ENCODE data around the gene LILRB5.
"Not testable (repeated sequence)": the region's sequence is repeated elsewhere in the genome, so short reads cannot be mapped to it uniquely, and the experiment has no call there.

LILRB5 gene

GRCh38 chr19:54274516-54274915 is 17.4 kb upstream of the LILRB5 start:
- DNase-seq, result not testable (repeated sequence)

GRCh38 chr19:54273821-54274220 is 16.7 kb upstream of the LILRB5 start:
- no peak for DNase-seq

- not testable (repeated sequence) for DNase-seq
Observed at GRCh38 chr19:54272181-54272580, 15.1 kb upstream of the LILRB5 start.

GRCh38 chr19:54271587-54271986 is 14.5 kb upstream of the LILRB5 start:
- DNase-seq, result not testable (repeated sequence)

GRCh38 chr19:54271106-54271505 is 14.0 kb upstream of the LILRB5 start:
- no peak for DNase-seq

GRCh38 chr19:54268936-54269335 is 11.9 kb upstream of the LILRB5 start:
- DNase-seq, result no peak

GRCh38 chr19:54266133-54266532 is 9.1 kb upstream of the LILRB5 start:
- peak; percentile 55 to 67 for DNase-seq

GRCh38 chr19:54262470-54262869 is 5.4 kb upstream of the LILRB5 start:
- DNase-seq, result no peak

GRCh38 chr19:54262066-54262465 is 5.0 kb upstream of the LILRB5 start:
- no peak for DNase-seq

- DNase-seq, result no peak
Observed at GRCh38 chr19:54256250-54257115, 590 bp downstream of the LILRB5 start.

- DNase-seq, result no peak
Observed at GRCh38 chr19:54255105-54255775, 1.8 kb downstream of the LILRB5 start.

GRCh38 chr19:54254195-54254906 is 2.7 kb downstream of the LILRB5 start:
- DNase-seq, result no peak

- DNase-seq, result no peak
Observed at GRCh38 chr19:54253331-54254194, 3.5 kb downstream of the LILRB5 start.

- DNase-seq, result no peak
Observed at GRCh38 chr19:54252845-54253244, 4.2 kb downstream of the LILRB5 start.

- DNase-seq, result no peak
Observed at GRCh38 chr19:54252243-54252642, 4.8 kb downstream of the LILRB5 start.

GRCh38 chr19:54248016-54248601 is 9.0 kb downstream of the LILRB5 start:
- DNase-seq, result no peak

GRCh38 chr19:54247106-54247930 is 9.8 kb downstream of the LILRB5 start:
- no peak for DNase-seq

GRCh38 chr19:54245936-54246335 is 11.1 kb downstream of the LILRB5 start:
- no peak for DNase-seq

GRCh38 chr19:54243809-54244208 is 13.3 kb downstream of the LILRB5 start:
- not testable (repeated sequence) for DNase-seq

- not testable (repeated sequence) for DNase-seq
Observed at GRCh38 chr19:54242646-54243045, 14.4 kb downstream of the LILRB5 start, which contains the start of gene LILRA6. LILRA6 (minus strand) TSS chr19:54242790.

- not testable (repeated sequence) for DNase-seq
Observed at GRCh38 chr19:54242234-54242633, 14.8 kb downstream of the LILRB5 start.

All from NCI-H1930 (cell line).